Fibroblast of villous mesenchyme (primary cell): ENCODE measurements around the gene CFD. TPM values are rescaled to one million over a fixed set of nuclear protein-coding genes. Genes with fewer than 3 reads are reported as not detected.

Source experiments
- DNase-seq: peaks from one replicate; pipeline ENCODE4 v3.0.0-alpha.2; 2010; ENCODE audit warnings: low read depth
- H3K4me3 ChIP-seq: 2 replicates; pipeline ENCODE4 v1.5.1; 2011; ENCODE audit warnings: low read depth, mild to moderate bottlenecking, low read length
- CTCF ChIP-seq: IDR thresholded peaks from 2 replicates; pipeline ENCODE4 v1.5.1; 2012; ENCODE audit warnings: low read depth, mild to moderate bottlenecking, low read length; ENCODE audit not compliant: insufficient read depth
- total RNA-seq: library from RNA; depleted of rRNA; stranded (reverse); fragments of >200 nt; gene quantifications from 2 replicates; pipeline ENCODE4 v1.2.3, GENCODE V29; 2012

CFD gene
- total RNA-seq, 1 donor, result 3.9 TPM

DNA sequence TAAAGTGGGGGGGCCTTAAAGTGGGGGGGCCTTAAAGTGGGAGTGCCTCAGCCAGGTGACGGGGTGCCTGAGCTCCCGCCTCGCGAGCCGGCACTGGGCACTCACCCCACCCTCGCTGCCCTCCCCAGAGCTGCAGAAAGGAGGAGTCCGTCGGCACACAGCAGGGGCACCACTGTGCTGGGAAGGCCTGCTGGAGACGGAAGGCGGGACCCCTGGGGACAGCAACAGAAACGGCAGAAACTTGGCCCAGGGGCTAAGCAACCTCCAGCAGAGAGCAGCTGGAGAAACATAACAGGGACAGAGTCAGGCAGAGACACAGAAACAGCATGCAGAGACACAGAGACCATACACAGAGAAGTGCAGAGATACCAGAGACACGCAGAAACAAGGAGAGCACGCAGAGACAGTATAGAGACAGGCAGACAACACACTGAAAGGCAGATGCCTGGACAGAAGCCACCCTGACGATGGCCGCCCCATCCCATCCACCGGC lies 7.9 kb downstream of the CFD start:
- no peak for DNase-seq
- no peak overlapping the region for H3K4me3 ChIP-seq
- no peak for TF ChIP-seq CTCF

GRCh38 chr19:867855-868457 lies 8.5 kb downstream of the CFD start:
- H3K4me3 ChIP-seq, result no peak overlapping the region
- no peak for DNase-seq
- no peak for TF ChIP-seq CTCF

GRCh38 chr19:868458-869244 lies 9.2 kb downstream of the CFD start:
- no peak overlapping the region for H3K4me3 ChIP-seq
- no peak for TF ChIP-seq CTCF
- DNase-seq, result no peak

GRCh38 chr19:869245-870177 lies 10.0 kb downstream of the CFD start:
- DNase-seq, result peak; percentile 97
- H3K4me3 ChIP-seq, result no peak overlapping the region
- no peak for TF ChIP-seq CTCF

DNA sequence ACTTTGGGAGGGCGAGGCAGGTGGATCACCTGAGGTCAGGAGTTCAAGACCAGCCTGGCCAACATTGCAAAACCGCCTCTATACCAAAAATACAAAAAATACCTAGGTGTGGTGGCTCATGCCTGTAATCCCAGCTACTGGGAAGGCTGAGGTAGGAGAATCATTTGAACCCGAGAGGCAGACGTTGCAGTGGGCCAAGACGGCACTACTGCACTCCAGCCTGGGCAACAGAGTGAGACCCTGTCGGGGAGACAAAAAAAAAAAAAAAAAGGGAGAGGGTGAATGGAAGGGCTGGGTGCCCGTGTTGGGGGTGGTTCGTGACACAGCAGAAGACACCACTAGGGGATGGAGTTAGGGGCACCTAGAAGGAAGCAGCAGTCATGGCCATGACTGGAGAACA lies 10.8 kb downstream of the CFD start:
- H3K4me3 ChIP-seq, result no peak overlapping the region
- no peak for TF ChIP-seq CTCF
- no peak for DNase-seq

- no peak for TF ChIP-seq CTCF
- no peak overlapping the region for H3K4me3 ChIP-seq
- DNase-seq, result peak; percentile 55
Observed at GRCh38 chr19:870963-871401, 11.5 kb downstream of the CFD start.
